ENCODE data around the gene ADA.

- no peak for TF ChIP-seq POLR2A (IDR thresholded peaks at IDR 0.05; ENCODE audit: extremely low read depth, insufficient read length)
- TF ChIP-seq CTCF (IDR thresholded peaks at IDR 0.05; ENCODE audit: low read depth, low read length) = no peak
Measured at GRCh38 chr20:44643596-44644229, 7.8 kb downstream of the ADA start.
